ENCODE results near the gene M1AP. TPM values are rescaled to one million over a fixed set of nuclear protein-coding genes. Genes with fewer than 3 reads are reported as not detected.

The M1AP gene
- total and polyA plus RNA-seq, 9 of the 15 experiments (the other 6 are each of a cell fraction or from before 2014, with no cell fraction given), result 0.06 to 0.33 (median 0.11) TPM; not detected in 4

DNA sequence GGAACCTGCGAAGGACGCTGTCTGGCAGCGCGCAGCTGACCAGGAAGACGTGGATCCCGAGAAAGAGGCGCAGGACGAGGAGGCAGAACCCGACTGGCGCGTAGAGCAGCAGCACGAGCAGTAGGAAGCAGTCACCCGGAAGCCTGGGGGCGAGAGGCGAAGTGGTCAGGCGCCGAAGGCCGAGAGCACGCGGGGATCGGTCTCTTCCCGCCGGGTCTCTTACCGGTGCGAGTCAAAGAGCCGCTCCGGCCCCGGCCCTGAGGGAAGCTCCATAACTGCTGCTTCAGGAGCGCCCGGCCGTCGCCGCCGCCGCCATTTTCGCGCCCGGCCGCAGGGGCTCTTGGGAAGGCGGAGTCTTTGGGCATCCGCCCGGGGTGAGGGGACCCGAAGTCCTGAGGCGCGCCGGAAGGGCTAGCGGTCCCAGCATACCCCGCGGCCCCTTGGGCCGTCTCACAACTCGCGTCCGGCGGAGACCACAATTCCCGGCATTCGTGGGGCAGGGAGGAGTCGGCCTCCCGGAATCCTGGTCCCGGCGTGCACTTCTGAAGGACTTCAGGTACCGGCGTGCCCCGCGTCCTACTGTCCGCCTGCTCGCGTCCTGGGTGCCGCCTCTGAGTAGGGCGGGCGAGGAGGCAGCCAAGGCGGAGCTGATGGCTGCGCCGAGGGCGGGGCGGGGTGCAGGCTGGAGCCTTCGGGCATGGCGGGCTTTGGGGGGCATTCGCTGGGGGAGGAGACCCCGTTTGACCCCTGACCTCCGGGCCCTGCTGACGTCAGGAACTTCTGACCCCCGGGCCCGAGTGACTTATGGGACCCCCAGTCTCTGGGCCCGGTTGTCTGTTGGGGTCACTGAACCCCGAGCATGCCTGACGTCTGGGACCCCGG lies 118.5 kb downstream of the M1AP start, which contains the start of the genes AUP1 and HTRA2 (continued):
- TF ChIP-seq, protein P1, sequence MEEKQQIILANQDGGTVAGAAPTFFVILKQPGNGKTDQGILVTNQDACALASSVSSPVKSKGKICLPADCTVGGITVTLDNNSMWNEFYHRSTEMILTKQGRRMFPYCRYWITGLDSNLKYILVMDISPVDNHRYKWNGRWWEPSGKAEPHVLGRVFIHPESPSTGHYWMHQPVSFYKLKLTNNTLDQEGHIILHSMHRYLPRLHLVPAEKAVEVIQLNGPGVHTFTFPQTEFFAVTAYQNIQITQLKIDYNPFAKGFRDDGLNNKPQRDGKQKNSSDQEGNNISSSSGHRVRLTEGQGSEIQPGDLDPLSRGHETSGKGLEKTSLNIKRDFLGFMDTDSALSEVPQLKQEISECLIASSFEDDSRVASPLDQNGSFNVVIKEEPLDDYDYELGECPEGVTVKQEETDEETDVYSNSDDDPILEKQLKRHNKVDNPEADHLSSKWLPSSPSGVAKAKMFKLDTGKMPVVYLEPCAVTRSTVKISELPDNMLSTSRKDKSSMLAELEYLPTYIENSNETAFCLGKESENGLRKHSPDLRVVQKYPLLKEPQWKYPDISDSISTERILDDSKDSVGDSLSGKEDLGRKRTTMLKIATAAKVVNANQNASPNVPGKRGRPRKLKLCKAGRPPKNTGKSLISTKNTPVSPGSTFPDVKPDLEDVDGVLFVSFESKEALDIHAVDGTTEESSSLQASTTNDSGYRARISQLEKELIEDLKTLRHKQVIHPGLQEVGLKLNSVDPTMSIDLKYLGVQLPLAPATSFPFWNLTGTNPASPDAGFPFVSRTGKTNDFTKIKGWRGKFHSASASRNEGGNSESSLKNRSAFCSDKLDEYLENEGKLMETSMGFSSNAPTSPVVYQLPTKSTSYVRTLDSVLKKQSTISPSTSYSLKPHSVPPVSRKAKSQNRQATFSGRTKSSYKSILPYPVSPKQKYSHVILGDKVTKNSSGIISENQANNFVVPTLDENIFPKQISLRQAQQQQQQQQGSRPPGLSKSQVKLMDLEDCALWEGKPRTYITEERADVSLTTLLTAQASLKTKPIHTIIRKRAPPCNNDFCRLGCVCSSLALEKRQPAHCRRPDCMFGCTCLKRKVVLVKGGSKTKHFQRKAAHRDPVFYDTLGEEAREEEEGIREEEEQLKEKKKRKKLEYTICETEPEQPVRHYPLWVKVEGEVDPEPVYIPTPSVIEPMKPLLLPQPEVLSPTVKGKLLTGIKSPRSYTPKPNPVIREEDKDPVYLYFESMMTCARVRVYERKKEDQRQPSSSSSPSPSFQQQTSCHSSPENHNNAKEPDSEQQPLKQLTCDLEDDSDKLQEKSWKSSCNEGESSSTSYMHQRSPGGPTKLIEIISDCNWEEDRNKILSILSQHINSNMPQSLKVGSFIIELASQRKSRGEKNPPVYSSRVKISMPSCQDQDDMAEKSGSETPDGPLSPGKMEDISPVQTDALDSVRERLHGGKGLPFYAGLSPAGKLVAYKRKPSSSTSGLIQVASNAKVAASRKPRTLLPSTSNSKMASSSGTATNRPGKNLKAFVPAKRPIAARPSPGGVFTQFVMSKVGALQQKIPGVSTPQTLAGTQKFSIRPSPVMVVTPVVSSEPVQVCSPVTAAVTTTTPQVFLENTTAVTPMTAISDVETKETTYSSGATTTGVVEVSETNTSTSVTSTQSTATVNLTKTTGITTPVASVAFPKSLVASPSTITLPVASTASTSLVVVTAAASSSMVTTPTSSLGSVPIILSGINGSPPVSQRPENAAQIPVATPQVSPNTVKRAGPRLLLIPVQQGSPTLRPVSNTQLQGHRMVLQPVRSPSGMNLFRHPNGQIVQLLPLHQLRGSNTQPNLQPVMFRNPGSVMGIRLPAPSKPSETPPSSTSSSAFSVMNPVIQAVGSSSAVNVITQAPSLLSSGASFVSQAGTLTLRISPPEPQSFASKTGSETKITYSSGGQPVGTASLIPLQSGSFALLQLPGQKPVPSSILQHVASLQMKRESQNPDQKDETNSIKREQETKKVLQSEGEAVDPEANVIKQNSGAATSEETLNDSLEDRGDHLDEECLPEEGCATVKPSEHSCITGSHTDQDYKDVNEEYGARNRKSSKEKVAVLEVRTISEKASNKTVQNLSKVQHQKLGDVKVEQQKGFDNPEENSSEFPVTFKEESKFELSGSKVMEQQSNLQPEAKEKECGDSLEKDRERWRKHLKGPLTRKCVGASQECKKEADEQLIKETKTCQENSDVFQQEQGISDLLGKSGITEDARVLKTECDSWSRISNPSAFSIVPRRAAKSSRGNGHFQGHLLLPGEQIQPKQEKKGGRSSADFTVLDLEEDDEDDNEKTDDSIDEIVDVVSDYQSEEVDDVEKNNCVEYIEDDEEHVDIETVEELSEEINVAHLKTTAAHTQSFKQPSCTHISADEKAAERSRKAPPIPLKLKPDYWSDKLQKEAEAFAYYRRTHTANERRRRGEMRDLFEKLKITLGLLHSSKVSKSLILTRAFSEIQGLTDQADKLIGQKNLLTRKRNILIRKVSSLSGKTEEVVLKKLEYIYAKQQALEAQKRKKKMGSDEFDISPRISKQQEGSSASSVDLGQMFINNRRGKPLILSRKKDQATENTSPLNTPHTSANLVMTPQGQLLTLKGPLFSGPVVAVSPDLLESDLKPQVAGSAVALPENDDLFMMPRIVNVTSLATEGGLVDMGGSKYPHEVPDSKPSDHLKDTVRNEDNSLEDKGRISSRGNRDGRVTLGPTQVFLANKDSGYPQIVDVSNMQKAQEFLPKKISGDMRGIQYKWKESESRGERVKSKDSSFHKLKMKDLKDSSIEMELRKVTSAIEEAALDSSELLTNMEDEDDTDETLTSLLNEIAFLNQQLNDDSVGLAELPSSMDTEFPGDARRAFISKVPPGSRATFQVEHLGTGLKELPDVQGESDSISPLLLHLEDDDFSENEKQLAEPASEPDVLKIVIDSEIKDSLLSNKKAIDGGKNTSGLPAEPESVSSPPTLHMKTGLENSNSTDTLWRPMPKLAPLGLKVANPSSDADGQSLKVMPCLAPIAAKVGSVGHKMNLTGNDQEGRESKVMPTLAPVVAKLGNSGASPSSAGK (IDR thresholded peaks at IDR 0.05), result peak; percentile 6; the same call in 1 of the 2 replicates
- TF ChIP-seq ZNF197 (CRISPR knock-in tag; IDR thresholded peaks at IDR 0.05; ENCODE audit: low read depth), result 0 out of 2 replicates have a peak, but pooled peaks have one; percentile 79
- TF ChIP-seq ATF4 (CRISPR knock-in tag; IDR thresholded peaks at IDR 0.05), result peak; percentile 5; the same call in 1 of the 2 replicates
- TF ChIP-seq LCOR (CRISPR knock-in tag; IDR thresholded peaks at IDR 0.05), result peak; percentile 61; the same call in 1 of the 2 replicates
- peak; percentile 89 for TF ChIP-seq RBM22 (IDR thresholded peaks at IDR 0.05; ENCODE audit: low read depth, low read length, poor library complexity, severe bottlenecking)
- TF ChIP-seq ERF (CRISPR knock-in tag; IDR thresholded peaks at IDR 0.05), result peak; percentile 83
- peak; percentile 74; the same call in 1 of the 2 replicates for TF ChIP-seq FOXP1 (CRISPR knock-in tag; IDR thresholded peaks at IDR 0.05)
- TF ChIP-seq ZNF263 (CRISPR knock-in tag; IDR thresholded peaks at IDR 0.05; ENCODE audit: borderline replicate concordance), result no peak
- TF ChIP-seq ZNF324 (CRISPR knock-in tag; IDR thresholded peaks at IDR 0.05), result no peak
- peak in 1 of 2 experiments; percentile 84; a peak in 2 of 4 replicates for TF ChIP-seq BCLAF1 (IDR thresholded peaks at IDR 0.05; ENCODE audit: borderline replicate concordance in 1 of 2, control insufficient read depth in 1 of 2, low read depth in 2 of 2, low read length in 1 of 2)
